ENCODE data around the gene SIAE.
"Not testable (repeated sequence)": the region's sequence is repeated elsewhere in the genome, so short reads cannot be mapped to it uniquely, and the experiment has no call there.

The SIAE gene

GRCh38 chr11:124623861-124624525 lies 49.5 kb downstream of the SIAE start:
- no peak for DNase-seq

- peak; percentile 92 for DNase-seq
Measured at GRCh38 chr11:124622531-124623451, 50.7 kb downstream of the SIAE start, which contains the start of gene TBRG1. Gene TBRG1, plus strand, starts transcription at chr11:124622864. Its CDS starts 220 bp downstream, at chr11:124623084.

- DNase-seq, result no peak
Measured at GRCh38 chr11:124618863-124619262, 54.7 kb downstream of the SIAE start.

- DNase-seq, result no peak
Measured at GRCh38 chr11:124612567-124613246, 60.8 kb downstream of the SIAE start.

- DNase-seq, result no peak
Measured at GRCh38 chr11:124612045-124612444, 61.5 kb downstream of the SIAE start.

GRCh38 chr11:124611064-124611463 lies 62.5 kb downstream of the SIAE start, which contains the start of gene PANX3:
Gene PANX3, plus strand, starts transcription at chr11:124611428. Its CDS starts 129 bp downstream, at chr11:124611557.
- DNase-seq, result no peak

- DNase-seq, result no peak
Measured at GRCh38 chr11:124610295-124610694, 63.2 kb downstream of the SIAE start.

- no peak for DNase-seq
Measured at GRCh38 chr11:124608147-124608546, 65.4 kb downstream of the SIAE start.

GRCh38 chr11:124605719-124606118 lies 67.8 kb downstream of the SIAE start:
- no peak for DNase-seq

- not testable (repeated sequence) for DNase-seq
Measured at GRCh38 chr11:124602723-124603122, 70.8 kb downstream of the SIAE start.

GRCh38 chr11:124602193-124602592 lies 71.3 kb downstream of the SIAE start:
- DNase-seq, result no peak

GRCh38 chr11:124600621-124601320 lies 72.8 kb downstream of the SIAE start:
- DNase-seq, result no peak

GRCh38 chr11:124597626-124598025 lies 75.9 kb downstream of the SIAE start:
- no peak for DNase-seq

GRCh38 chr11:124595302-124595701 lies 78.2 kb downstream of the SIAE start:
- DNase-seq, result no peak

- no peak for DNase-seq
Measured at GRCh38 chr11:124592627-124593026, 80.9 kb downstream of the SIAE start.

- DNase-seq, result no peak
Measured at GRCh38 chr11:124591430-124591829, 82.1 kb downstream of the SIAE start.

- peak; percentile 30 for DNase-seq
Measured at GRCh38 chr11:124586238-124586860, 87.2 kb downstream of the SIAE start.

GRCh38 chr11:124584681-124585372 lies 88.7 kb downstream of the SIAE start:
- no peak for DNase-seq

GRCh38 chr11:124583781-124584180 lies 89.8 kb downstream of the SIAE start:
- DNase-seq, result peak; percentile 56

Data from NCI-H146 (cell line).